Fibroblast of villous mesenchyme (primary cell): Measurements from ENCODE around the gene SLC24A3. TPM values are rescaled to one million over a fixed set of nuclear protein-coding genes. Genes with fewer than 3 reads are reported as not detected.

Experiments used
- DNase-seq: peaks from one replicate; pipeline ENCODE4 v3.0.0-alpha.2; 2010; ENCODE audit warnings: low read depth
- H3K4me3 ChIP-seq: 2 replicates; pipeline ENCODE4 v1.5.1; 2011; ENCODE audit warnings: low read depth, mild to moderate bottlenecking, low read length
- CTCF ChIP-seq: IDR thresholded peaks from 2 replicates; pipeline ENCODE4 v1.5.1; 2012; ENCODE audit warnings: low read depth, mild to moderate bottlenecking, low read length; ENCODE audit not compliant: insufficient read depth
- total RNA-seq: library from RNA; depleted of rRNA; stranded (reverse); fragments of >200 nt; gene quantifications from 2 replicates; pipeline ENCODE4 v1.2.3, GENCODE V29; 2012

SLC24A3 gene
- total RNA-seq, 1 donor, result 0.86 TPM

GRCh38 chr20:19522836-19523590 lies 310.6 kb downstream of the SLC24A3 start:
- no peak for TF ChIP-seq CTCF
- no peak for DNase-seq
- no peak overlapping the region for H3K4me3 ChIP-seq

- no peak overlapping the region for H3K4me3 ChIP-seq
- TF ChIP-seq CTCF, result no peak
- DNase-seq, result no peak
Measured at GRCh38 chr20:19524691-19525090, 312.2 kb downstream of the SLC24A3 start.

- DNase-seq, result no peak
- no peak overlapping the region for H3K4me3 ChIP-seq
- TF ChIP-seq CTCF, result no peak
Measured at GRCh38 chr20:19527509-19527908, 315.1 kb downstream of the SLC24A3 start.

GRCh38 chr20:19528286-19529030 lies 316.0 kb downstream of the SLC24A3 start:
- no peak for DNase-seq
- no peak overlapping the region for H3K4me3 ChIP-seq
- no peak for TF ChIP-seq CTCF

- TF ChIP-seq CTCF, result no peak
- H3K4me3 ChIP-seq, result no peak overlapping the region
- no peak for DNase-seq
Measured at GRCh38 chr20:19530006-19530405, 317.6 kb downstream of the SLC24A3 start.

- DNase-seq, result no peak
- TF ChIP-seq CTCF, result no peak
- H3K4me3 ChIP-seq, result no peak overlapping the region
Measured at GRCh38 chr20:19531446-19531845, 319.0 kb downstream of the SLC24A3 start.
